ENCODE measurements around the gene TP53RK. TPM values are rescaled to one million over a fixed set of nuclear protein-coding genes. Genes with fewer than 3 reads are reported as not detected.

Gene TP53RK
- total and polyA plus RNA-seq, 2 donors (not counting 1 experiment from before 2014, with no cell fraction given), result 3.1 to 22.5 TPM

- Histone ChIP-seq H3K27me3 (replicated peaks in 1 of 4; ENCODE audit: control extremely low read depth in 1 of 4, control insufficient read depth in 3 of 4, insufficient read depth in 4 of 4, low read length in 3 of 4) (peaks cover 0 to 4% (median 0%) of the 10 kb centered on the region in 4 experiments), H3K36me3 (replicated peaks in 1 of 2; ENCODE audit: control extremely low read depth in 1 of 2, control insufficient read depth in 1 of 2, extremely low read depth in 1 of 2, insufficient read depth in 2 of 2, low read length in 1 of 2) (no peaks in the 10 kb centered on the region), H3K4me2 (replicated peaks; ENCODE audit: low read depth, low read length, poor library complexity, severe bottlenecking) (no peak overlapping the region), H3K4me1 (ENCODE audit: control insufficient read depth in 2 of 2, insufficient read depth in 2 of 2, low read length in 2 of 2) (no peaks in the 10 kb centered on the region), H3K9me3 (ENCODE audit: control extremely low read depth in 1 of 3, control insufficient read depth in 2 of 3, insufficient read depth in 1 of 3, low read length in 2 of 3) (peaks cover 0 to 15% (median 7%) of the 10 kb centered on the region in 3 donors), H3K79me2 (ENCODE audit: control insufficient read depth, insufficient read depth, low read length) (no peaks in the 10 kb centered on the region), H3K27ac (ENCODE audit: low read length in 2 of 2) (no peak overlapping the region), H4K20me1 (ENCODE audit: control insufficient read depth, insufficient read depth, low read length, poor library complexity, severe bottlenecking) (no peaks in the 10 kb centered on the region), H3K4me3 (ENCODE audit: control extremely low read depth in 1 of 5, extremely low read depth in 1 of 5, insufficient read depth in 1 of 5, low read depth in 2 of 5, low read length in 4 of 5) (no peak overlapping the region), H3K9ac (ENCODE audit: low read length) (no peak overlapping the region), H2AFZ (ENCODE audit: insufficient read depth, low read depth, low read length, poor library complexity, severe bottlenecking) (no peak overlapping the region)
- CTCF ChIA-PET, result interaction anchor here (0.6 kb wide), 1 partner anchor 155 kb away, joined by 3 read pairs; no protein-coding TSS in a partner anchor
- WGBS (ENCODE audit: insufficient coverage), result 75% methylated on average over 1 of the region's 2 CpGs
- no peak overlapping the region for H3K4me3 Mint-ChIP-seq
- ATAC-seq (ENCODE audit: low read depth) (no peak), DNase-seq (no peak)
- TF ChIP-seq CTCF (IDR thresholded peaks at IDR 0.05) (no peak), EZH2 (IDR thresholded peaks at IDR 0.05; ENCODE audit: borderline replicate concordance, insufficient read depth, low read depth, low read length, poor library complexity, severe bottlenecking) (no peak)
- no peak overlapping the region for H3K27ac Mint-ChIP-seq
- peaks cover 5% of the 10 kb centered on the region for H3K9me3 Mint-ChIP-seq (ENCODE audit: insufficient read depth)
- POLR2A ChIA-PET, result no interaction called here
- no peaks in the 10 kb centered on the region for H3K4me1 Mint-ChIP-seq
- intact Hi-C loops (cut with micrococcal nuclease), result no loop called here
- peaks cover 21% of the 10 kb centered on the region for H3K27me3 Mint-ChIP-seq
Measured at GRCh38 chr20:46722450-46722849, 33.2 kb upstream of the TP53RK start.

GRCh38 chr20:46721476-46721875, 32.2 kb upstream of the TP53RK start:
- no peaks in the 10 kb centered on the region for H3K79me2 ChIP-seq (ENCODE audit: control insufficient read depth, insufficient read depth, low read length)
- H3K27me3 ChIP-seq (replicated peaks in 1 of 4; ENCODE audit: control extremely low read depth in 1 of 4, control insufficient read depth in 3 of 4, insufficient read depth in 4 of 4, low read length in 3 of 4), result peaks cover 0 to 4% (median 0%) of the 10 kb centered on the region in 4 experiments
- no peaks in the 10 kb centered on the region for H3K36me3 ChIP-seq (replicated peaks in 1 of 2; ENCODE audit: control extremely low read depth in 1 of 2, control insufficient read depth in 1 of 2, extremely low read depth in 1 of 2, insufficient read depth in 2 of 2, low read length in 1 of 2)
- no peak overlapping the region for H3K9ac ChIP-seq (ENCODE audit: low read length)
- Mint-ChIP-seq H3K4me1 (no peaks in the 10 kb centered on the region), H3K27me3 (peaks cover 21% of the 10 kb centered on the region), H3K9me3 (ENCODE audit: insufficient read depth) (peaks cover 5% of the 10 kb centered on the region), H3K4me3 (no peak overlapping the region), H3K27ac (no peak overlapping the region)
- no peaks in the 10 kb centered on the region for H4K20me1 ChIP-seq (ENCODE audit: control insufficient read depth, insufficient read depth, low read length, poor library complexity, severe bottlenecking)
- ChIA-PET POLR2A (no interaction called here), CTCF (interaction anchor here (0.6 kb wide), 1 partner anchor 32 kb away, joined by 3 read pairs; the partner anchor contains the start of gene TP53RK)
- DNase-seq (no peak), ATAC-seq (ENCODE audit: low read depth) (no peak)
- peaks cover 0 to 15% (median 7%) of the 10 kb centered on the region in 3 donors for H3K9me3 ChIP-seq (ENCODE audit: control extremely low read depth in 1 of 3, control insufficient read depth in 2 of 3, insufficient read depth in 1 of 3, low read length in 2 of 3)
- no peak overlapping the region for H3K4me2 ChIP-seq (replicated peaks; ENCODE audit: low read depth, low read length, poor library complexity, severe bottlenecking)
- no peaks in the 10 kb centered on the region for H3K4me1 ChIP-seq (ENCODE audit: control insufficient read depth in 2 of 2, insufficient read depth in 2 of 2, low read length in 2 of 2)
- no peak overlapping the region for H3K4me3 ChIP-seq (ENCODE audit: control extremely low read depth in 1 of 5, extremely low read depth in 1 of 5, insufficient read depth in 1 of 5, low read depth in 2 of 5, low read length in 4 of 5)
- H3K27ac ChIP-seq (ENCODE audit: low read length in 2 of 2), result no peak overlapping the region
- intact Hi-C loops (cut with micrococcal nuclease), result no loop called here
- 80% methylated on average over 1 of the region's 1 CpG for WGBS (ENCODE audit: insufficient coverage)
- TF ChIP-seq EZH2 (IDR thresholded peaks at IDR 0.05; ENCODE audit: borderline replicate concordance, insufficient read depth, low read depth, low read length, poor library complexity, severe bottlenecking) (no peak), CTCF (IDR thresholded peaks at IDR 0.05) (no peak)
- no peak overlapping the region for H2AFZ ChIP-seq (ENCODE audit: insufficient read depth, low read depth, low read length, poor library complexity, severe bottlenecking)

Data from B cell (primary cell).